CD14-positive monocyte (primary cell): ENCODE results near the gene LDB1. TPM values are rescaled to one million over a fixed set of nuclear protein-coding genes. Genes with fewer than 3 reads are reported as not detected.

Experiments used
- DNase-seq, 3 donors: peaks; one replicate each; pipeline ENCODE4 v3.0.0-alpha.2; 2011 to 2022
- H2AFZ ChIP-seq: 2 replicates; pipeline ENCODE4 v1.6.0; 2012; ENCODE audit warnings: mild to moderate bottlenecking, low read depth, low read length, inconsistent platforms; ENCODE audit not compliant: insufficient read depth, poor library complexity, severe bottlenecking
- H3K27ac ChIP-seq, 2 donors: 1 replicate in 1 of 2; 2 replicates in 1 of 2; pipeline ENCODE4 v1.5.1; 2012 to 2013; ENCODE audit warnings: low read length in 2 of 2, control low read depth in 1 of 2, inconsistent platforms in 1 of 2, low read depth in 1 of 2, mild to moderate bottlenecking in 1 of 2
- H3K27me3 ChIP-seq, 2 donors: one replicate each; pipeline versions ENCODE4 v1.6.0 to v1.6.1; 2011 to 2013; ENCODE audit warnings: low read length in 2 of 2; ENCODE audit not compliant: control insufficient read depth in 2 of 2, insufficient read depth in 2 of 2
- H3K36me3 ChIP-seq, 2 donors: replicated peaks in 1 of 2; 1 replicate in 1 of 2; 2 replicates in 1 of 2; pipeline versions ENCODE4 v1.5.1 to v1.6.1; 2012 to 2013; ENCODE audit warnings: low read length in 2 of 2, control low read depth in 1 of 2, inconsistent platforms in 1 of 2, mild to moderate bottlenecking in 1 of 2; ENCODE audit not compliant: insufficient read depth in 2 of 2, control insufficient read depth in 1 of 2
- H3K4me1 ChIP-seq, 2 donors: 1 replicate in 1 of 2; 2 replicates in 1 of 2; pipeline versions ENCODE4 v1.5.1 to v1.6.1; 2012 to 2013; ENCODE audit warnings: low read length in 2 of 2, control low read depth in 1 of 2, inconsistent platforms in 1 of 2, mild to moderate bottlenecking in 1 of 2, moderate library complexity in 1 of 2; ENCODE audit not compliant: insufficient read depth in 2 of 2, control insufficient read depth in 1 of 2
- H3K4me2 ChIP-seq: replicated peaks from 2 replicates; pipeline ENCODE3; 2012; ENCODE audit warnings: low read length, moderate library complexity, mild to moderate bottlenecking; ENCODE audit not compliant: poor library complexity, severe bottlenecking; ENCODE audit errors: extremely low read depth
- H3K4me3 ChIP-seq, 3 experiments: fragments of 200-600 bp in 1 of 3; sonication (generic) in 1 of 3; replicated peaks in 1 of 3; 1 replicate in 2 of 3; 2 replicates in 1 of 3; pipeline ENCODE4 v1.5.1; 2011 to 2013; ENCODE audit warnings: low read length in 3 of 3, mild to moderate bottlenecking in 3 of 3, control low read depth in 2 of 3, low read depth in 2 of 3, inconsistent platforms in 1 of 3, moderate library complexity in 1 of 3
- H3K79me2 ChIP-seq: 2 replicates; pipeline ENCODE4 v1.6.0; 2012; ENCODE audit warnings: mild to moderate bottlenecking, control low read depth, inconsistent platforms, low read length, moderate library complexity; ENCODE audit not compliant: insufficient read depth
- H3K9ac ChIP-seq: 2 replicates; pipeline ENCODE4 v1.6.0; 2017; ENCODE audit warnings: low read length, mild to moderate bottlenecking; ENCODE audit not compliant: insufficient read depth, poor library complexity, severe bottlenecking
- H3K9me3 ChIP-seq, 2 donors: replicated peaks in 1 of 2; 1 replicate in 1 of 2; 2 replicates in 1 of 2; pipeline versions ENCODE4 v1.5.1 to v1.6.1; 2012 to 2013; ENCODE audit warnings: low read length in 2 of 2, control low read depth in 1 of 2; ENCODE audit not compliant: control insufficient read depth in 1 of 2, insufficient read depth in 1 of 2
- H4K20me1 ChIP-seq: 2 replicates; pipeline ENCODE4 v1.6.0; 2012; ENCODE audit warnings: mild to moderate bottlenecking, low read length, control low read depth, moderate library complexity; ENCODE audit not compliant: insufficient read depth
- H3K27ac Mint-ChIP-seq, 7 donors: one replicate each; pipeline ENCODE4 v1.8.0; 2020; ENCODE audit warnings: mild to moderate bottlenecking in 7 of 7, mixed read lengths in 7 of 7, moderate library complexity in 6 of 7, inconsistent platforms in 2 of 7
- H3K27me3 Mint-ChIP-seq, 3 donors: one replicate each; pipeline ENCODE4 v1.8.0; 2021 to 2022; ENCODE audit warnings: low read depth in 3 of 3, mild to moderate bottlenecking in 3 of 3, mixed read lengths in 3 of 3, moderate library complexity in 3 of 3, inconsistent platforms in 1 of 3
- H3K36me3 Mint-ChIP-seq, 2 donors: one replicate each; pipeline ENCODE4 v1.8.0; 2020; ENCODE audit warnings: mixed read lengths in 2 of 2, inconsistent platforms in 1 of 2, mild to moderate bottlenecking in 1 of 2
- H3K4me1 Mint-ChIP-seq: one replicate; pipeline ENCODE4 v1.8.0; 2020; ENCODE audit warnings: mild to moderate bottlenecking, mixed read lengths
- H3K4me3 Mint-ChIP-seq, 2 donors: one replicate each; pipeline ENCODE4 v1.8.0; 2020; ENCODE audit warnings: mild to moderate bottlenecking in 2 of 2, mixed read lengths in 2 of 2, moderate library complexity in 1 of 2
- H3K9me3 Mint-ChIP-seq, 7 donors: one replicate each; pipeline ENCODE4 v1.8.0; 2020 to 2022; ENCODE audit warnings: mixed read lengths in 7 of 7, mild to moderate bottlenecking in 6 of 7, moderate library complexity in 6 of 7, inconsistent platforms in 2 of 7
- WGBS: methylation state at CpG from one replicate; pipeline ENCODE4 v1.1.5; 2013; ENCODE audit warnings: missing lambda C conversion rate; ENCODE audit not compliant: insufficient coverage; 5-methylcytosine and 5-hydroxymethylcytosine counted together
- intact Hi-C, 2 donors: fragments of 100-400 bp; cut with micrococcal nuclease; formaldehyde crosslinking; loops; one replicate each; pipeline versions ENCODE4 v1.15.0 to v1.15.1; 2023
- polyA plus RNA-seq, 3 donors: library from polyadenylated mRNA; depleted of rRNA in 1 of 3; unstranded in 2 of 3; stranded (reverse) in 1 of 3; fragments of 300-500 nt in 2 of 3; fragments of >200 nt in 1 of 3; fragmentation: Illumina TruSeq in 2 of 3; gene quantifications; 1 replicate in 2 of 3; 2 replicates in 1 of 3; pipeline ENCODE4 v1.2.3, GENCODE V29; 2012 to 2021
- TF ChIP-seq, protein P1 (sequence below): fragments of 200-600 bp; IDR thresholded peaks from one replicate; pipeline ENCODE4 v1.8.0; 2022; ENCODE audit warnings: antibody characterized with exemption, mild to moderate bottlenecking

The LDB1 gene
- polyA plus RNA-seq, 3 donors = 8.7 to 103 (median 21.9) TPM

DNA sequence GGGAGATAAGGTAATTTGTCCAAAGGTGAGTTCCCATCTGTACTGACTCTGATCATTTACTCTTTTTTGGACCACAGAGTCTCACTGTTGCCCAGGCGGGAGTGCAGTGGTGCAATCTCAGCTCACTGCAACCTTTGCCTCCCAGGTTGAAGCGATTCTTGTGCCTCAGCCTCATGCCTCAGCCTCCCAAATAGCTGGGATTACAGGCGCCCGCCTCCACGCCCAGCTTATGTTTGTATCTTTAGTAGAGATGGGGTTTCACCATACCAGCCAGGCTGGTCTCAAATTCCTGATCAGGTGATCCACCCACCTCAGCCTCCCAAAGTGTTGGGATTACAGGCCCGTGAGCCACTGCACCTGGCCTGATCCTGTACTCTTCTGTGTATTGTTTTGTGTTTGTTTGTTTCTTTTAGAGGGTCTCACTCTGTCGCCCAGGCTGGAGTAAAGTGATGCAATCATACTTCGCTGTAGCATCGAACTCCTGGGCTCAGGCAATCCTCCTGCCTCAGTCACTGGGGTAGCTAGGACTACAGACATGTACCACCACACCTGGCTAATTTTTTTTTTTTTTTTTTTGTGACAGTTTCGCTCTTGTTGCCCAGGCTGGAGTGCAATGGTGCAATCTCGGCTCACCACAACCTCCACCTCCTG is 34.4 kb upstream of the LDB1 start:
- H3K4me1 ChIP-seq = peaks cover 13 to 19% of the 10 kb centered on the region in 2 donors

DNA sequence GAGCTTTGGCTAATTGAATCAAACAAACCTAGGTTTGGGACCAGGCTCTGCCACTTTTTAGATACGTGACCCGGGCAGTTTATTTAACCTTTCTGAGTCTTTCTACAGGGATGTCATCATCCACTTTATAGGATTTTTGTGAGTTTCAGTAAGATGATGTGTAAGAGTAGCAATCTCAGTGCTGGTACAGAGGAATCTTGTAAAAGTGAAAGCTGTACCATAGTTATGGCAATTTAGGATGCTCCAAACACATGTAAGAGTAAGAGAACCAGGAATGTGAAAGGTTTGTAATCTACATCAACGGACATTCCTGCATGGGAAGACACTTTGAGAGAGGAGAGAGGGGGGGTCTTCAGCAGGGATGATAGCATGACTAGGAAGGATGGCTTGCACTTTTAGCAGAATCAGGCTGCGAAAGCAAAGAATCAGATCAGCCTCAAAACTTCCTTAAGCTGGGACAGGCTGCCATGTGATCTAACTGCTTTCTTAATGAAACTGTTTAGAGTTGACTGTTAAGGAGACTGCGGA is 33.0 kb upstream of the LDB1 start:
- no peaks in the 10 kb centered on the region for H3K9me3 Mint-ChIP-seq
- DNase-seq = no peak
- intact Hi-C loops = loop anchor here (2.0 to 5.0 kb wide), 2 partner anchors 20 to 321 kb away; partner anchors contain the start of gene PPRC1 (in 1 of the 2)
- Histone ChIP-seq H4K20me1 (peaks cover 23% of the 10 kb centered on the region), H3K79me2 (peaks cover 50% of the 10 kb centered on the region), H3K36me3 (peaks cover 45 to 63% of the 10 kb centered on the region in 2 donors), H2AFZ (peak overlapping the region; percentile 89), H3K9ac (peak overlapping the region; percentile 85), H3K4me1 (peaks cover 13 to 19% of the 10 kb centered on the region in 2 donors), H3K4me2 (peak overlapping the region; percentile 90), H3K9me3 (no peaks in the 10 kb centered on the region), H3K27me3 (no peaks in the 10 kb centered on the region), H3K4me3 (peak overlapping the region; percentile 73 to 93 (median 75)), H3K27ac (peak overlapping the region in 1 of 2 donors; percentile 92)
- H3K36me3 Mint-ChIP-seq = peaks cover 47 to 61% of the 10 kb centered on the region in 2 donors
- peaks cover 0 to 6% (median 0%) of the 10 kb centered on the region in 3 donors for H3K27me3 Mint-ChIP-seq
- H3K4me1 Mint-ChIP-seq = peaks cover 18% of the 10 kb centered on the region
- WGBS = 49% methylated on average over 2 of the region's 5 CpGs
- H3K27ac Mint-ChIP-seq = peak overlapping the region; percentile 42 to 96 (median 94)
- peak overlapping the region; percentile 87 to 95 for H3K4me3 Mint-ChIP-seq
- TF ChIP-seq, protein P1, sequence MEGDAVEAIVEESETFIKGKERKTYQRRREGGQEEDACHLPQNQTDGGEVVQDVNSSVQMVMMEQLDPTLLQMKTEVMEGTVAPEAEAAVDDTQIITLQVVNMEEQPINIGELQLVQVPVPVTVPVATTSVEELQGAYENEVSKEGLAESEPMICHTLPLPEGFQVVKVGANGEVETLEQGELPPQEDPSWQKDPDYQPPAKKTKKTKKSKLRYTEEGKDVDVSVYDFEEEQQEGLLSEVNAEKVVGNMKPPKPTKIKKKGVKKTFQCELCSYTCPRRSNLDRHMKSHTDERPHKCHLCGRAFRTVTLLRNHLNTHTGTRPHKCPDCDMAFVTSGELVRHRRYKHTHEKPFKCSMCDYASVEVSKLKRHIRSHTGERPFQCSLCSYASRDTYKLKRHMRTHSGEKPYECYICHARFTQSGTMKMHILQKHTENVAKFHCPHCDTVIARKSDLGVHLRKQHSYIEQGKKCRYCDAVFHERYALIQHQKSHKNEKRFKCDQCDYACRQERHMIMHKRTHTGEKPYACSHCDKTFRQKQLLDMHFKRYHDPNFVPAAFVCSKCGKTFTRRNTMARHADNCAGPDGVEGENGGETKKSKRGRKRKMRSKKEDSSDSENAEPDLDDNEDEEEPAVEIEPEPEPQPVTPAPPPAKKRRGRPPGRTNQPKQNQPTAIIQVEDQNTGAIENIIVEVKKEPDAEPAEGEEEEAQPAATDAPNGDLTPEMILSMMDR = no peak

More for the DNA sequence above, 34.4 kb upstream of the LDB1 start:
- H3K9me3 ChIP-seq = no peaks in the 10 kb centered on the region
- no peak overlapping the region for H3K27ac ChIP-seq
- DNase-seq = no peak
- no peak overlapping the region for H3K9ac ChIP-seq
- H3K79me2 ChIP-seq = peaks cover 50% of the 10 kb centered on the region
- intact Hi-C loops = loop anchor here in 1 of 2 donors (5.0 kb wide), 1 partner anchor 322 kb away; no protein-coding TSS in a partner anchor
- no peak overlapping the region for H2AFZ ChIP-seq
- no peaks in the 10 kb centered on the region for H3K9me3 Mint-ChIP-seq
- TF ChIP-seq, protein P1 = no peak
- H3K27me3 ChIP-seq = no peaks in the 10 kb centered on the region
- peaks cover 18% of the 10 kb centered on the region for H3K4me1 Mint-ChIP-seq
- peaks cover 45 to 63% of the 10 kb centered on the region in 2 donors for H3K36me3 ChIP-seq
- H3K4me3 Mint-ChIP-seq = no peak overlapping the region
- no peak overlapping the region for H3K4me2 ChIP-seq
- peak overlapping the region in 4 of 7 donors; percentile 33 to 70 (median 50) for H3K27ac Mint-ChIP-seq
- no peak overlapping the region for H3K4me3 ChIP-seq
- peaks cover 0 to 7% (median 2%) of the 10 kb centered on the region in 3 donors for H3K27me3 Mint-ChIP-seq
- peaks cover 23% of the 10 kb centered on the region for H4K20me1 ChIP-seq
- no CpG with 5 or more reads among the region's 11 CpGs for WGBS
- H3K36me3 Mint-ChIP-seq = peaks cover 47 to 61% of the 10 kb centered on the region in 2 donors
